ENCODE data around the gene SF3A2.

DNA sequence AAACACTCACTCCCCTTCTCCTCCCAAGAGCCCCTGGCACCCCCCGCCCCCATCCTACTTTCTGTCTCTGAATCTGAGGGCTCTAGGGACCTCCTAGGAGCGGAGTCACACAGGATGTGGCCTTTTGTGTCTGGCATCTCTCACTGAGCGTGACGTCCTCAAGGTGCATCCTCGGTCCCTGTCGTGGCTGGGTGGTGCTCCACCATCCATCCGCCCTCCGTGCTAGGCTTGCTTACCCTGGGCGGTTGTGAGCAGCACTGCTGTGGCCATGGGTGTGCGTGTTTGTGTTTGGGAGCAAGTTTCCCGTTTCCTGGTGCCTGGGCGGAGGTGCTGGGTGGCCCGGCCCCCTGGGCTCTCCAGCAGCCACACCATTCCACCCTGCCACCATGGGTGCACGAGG is 12.7 kb upstream of the SF3A2 start:
- TF ChIP-seq, protein P1, sequence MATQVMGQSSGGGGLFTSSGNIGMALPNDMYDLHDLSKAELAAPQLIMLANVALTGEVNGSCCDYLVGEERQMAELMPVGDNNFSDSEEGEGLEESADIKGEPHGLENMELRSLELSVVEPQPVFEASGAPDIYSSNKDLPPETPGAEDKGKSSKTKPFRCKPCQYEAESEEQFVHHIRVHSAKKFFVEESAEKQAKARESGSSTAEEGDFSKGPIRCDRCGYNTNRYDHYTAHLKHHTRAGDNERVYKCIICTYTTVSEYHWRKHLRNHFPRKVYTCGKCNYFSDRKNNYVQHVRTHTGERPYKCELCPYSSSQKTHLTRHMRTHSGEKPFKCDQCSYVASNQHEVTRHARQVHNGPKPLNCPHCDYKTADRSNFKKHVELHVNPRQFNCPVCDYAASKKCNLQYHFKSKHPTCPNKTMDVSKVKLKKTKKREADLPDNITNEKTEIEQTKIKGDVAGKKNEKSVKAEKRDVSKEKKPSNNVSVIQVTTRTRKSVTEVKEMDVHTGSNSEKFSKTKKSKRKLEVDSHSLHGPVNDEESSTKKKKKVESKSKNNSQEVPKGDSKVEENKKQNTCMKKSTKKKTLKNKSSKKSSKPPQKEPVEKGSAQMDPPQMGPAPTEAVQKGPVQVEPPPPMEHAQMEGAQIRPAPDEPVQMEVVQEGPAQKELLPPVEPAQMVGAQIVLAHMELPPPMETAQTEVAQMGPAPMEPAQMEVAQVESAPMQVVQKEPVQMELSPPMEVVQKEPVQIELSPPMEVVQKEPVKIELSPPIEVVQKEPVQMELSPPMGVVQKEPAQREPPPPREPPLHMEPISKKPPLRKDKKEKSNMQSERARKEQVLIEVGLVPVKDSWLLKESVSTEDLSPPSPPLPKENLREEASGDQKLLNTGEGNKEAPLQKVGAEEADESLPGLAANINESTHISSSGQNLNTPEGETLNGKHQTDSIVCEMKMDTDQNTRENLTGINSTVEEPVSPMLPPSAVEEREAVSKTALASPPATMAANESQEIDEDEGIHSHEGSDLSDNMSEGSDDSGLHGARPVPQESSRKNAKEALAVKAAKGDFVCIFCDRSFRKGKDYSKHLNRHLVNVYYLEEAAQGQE (IDR thresholded peaks at IDR 0.05), result no peak
- TF ChIP-seq, protein P2, sequence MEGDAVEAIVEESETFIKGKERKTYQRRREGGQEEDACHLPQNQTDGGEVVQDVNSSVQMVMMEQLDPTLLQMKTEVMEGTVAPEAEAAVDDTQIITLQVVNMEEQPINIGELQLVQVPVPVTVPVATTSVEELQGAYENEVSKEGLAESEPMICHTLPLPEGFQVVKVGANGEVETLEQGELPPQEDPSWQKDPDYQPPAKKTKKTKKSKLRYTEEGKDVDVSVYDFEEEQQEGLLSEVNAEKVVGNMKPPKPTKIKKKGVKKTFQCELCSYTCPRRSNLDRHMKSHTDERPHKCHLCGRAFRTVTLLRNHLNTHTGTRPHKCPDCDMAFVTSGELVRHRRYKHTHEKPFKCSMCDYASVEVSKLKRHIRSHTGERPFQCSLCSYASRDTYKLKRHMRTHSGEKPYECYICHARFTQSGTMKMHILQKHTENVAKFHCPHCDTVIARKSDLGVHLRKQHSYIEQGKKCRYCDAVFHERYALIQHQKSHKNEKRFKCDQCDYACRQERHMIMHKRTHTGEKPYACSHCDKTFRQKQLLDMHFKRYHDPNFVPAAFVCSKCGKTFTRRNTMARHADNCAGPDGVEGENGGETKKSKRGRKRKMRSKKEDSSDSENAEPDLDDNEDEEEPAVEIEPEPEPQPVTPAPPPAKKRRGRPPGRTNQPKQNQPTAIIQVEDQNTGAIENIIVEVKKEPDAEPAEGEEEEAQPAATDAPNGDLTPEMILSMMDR (IDR thresholded peaks at IDR 0.05; ENCODE audit: low read depth, low read length, missing input control), result no peak
- TF ChIP-seq JUND (IDR thresholded peaks at IDR 0.05) (no peak), MAX (IDR thresholded peaks at IDR 0.05) (no peak), GABPA (IDR thresholded peaks at IDR 0.05 in 1 of 2, conservative IDR thresholded peaks at IDR 0.05 in 1 of 2) (no peak), RAD21 (IDR thresholded peaks at IDR 0.05) (no peak), TAF1 (conservative IDR thresholded peaks at IDR 0.05) (no peak), YY1 (IDR thresholded peaks at IDR 0.05) (no peak), SP1 (IDR thresholded peaks at IDR 0.05) (no peak), EGR1 (IDR thresholded peaks at IDR 0.05; ENCODE audit: low read depth in 2 of 2) (no peak), RXRA (IDR thresholded peaks at IDR 0.05) (no peak)
